ENCODE data around the gene RFWD3.
"Not testable (repeated sequence)": the region's sequence is repeated elsewhere in the genome, so short reads cannot be mapped to it uniquely, and the experiment has no call there.

The RFWD3 gene

DNA sequence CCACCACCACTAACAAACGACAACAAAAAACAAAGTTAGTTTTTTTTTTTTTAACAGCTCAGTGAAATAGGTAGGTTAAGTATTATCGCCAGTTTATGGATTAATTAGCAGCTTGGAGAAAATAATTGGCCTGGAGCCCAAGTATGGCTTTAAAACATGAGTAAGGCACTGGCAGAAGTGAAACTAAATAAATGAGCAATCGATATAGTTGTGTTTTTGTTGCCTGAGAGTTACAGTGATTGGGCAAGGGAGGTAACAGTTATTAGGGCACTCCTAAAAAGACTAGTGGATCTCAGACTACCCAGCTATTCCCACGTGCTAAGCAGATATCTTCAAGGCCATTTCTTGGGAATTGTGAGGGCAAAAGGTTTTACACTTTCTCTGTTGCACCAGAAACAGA, 31.5 kb upstream of the RFWD3 start:
- peaks cover 10% of the 10 kb centered on the region; the same call in 1 of the 2 replicates for H3K27me3 ChIP-seq (ENCODE audit: control insufficient read depth, insufficient read depth, low read length)
- no peaks in the 10 kb centered on the region for H3K36me3 ChIP-seq (ENCODE audit: control insufficient read depth, insufficient read depth, low read length)
- H3K9ac ChIP-seq (ENCODE audit: low read length): no peak overlapping the region
- peaks cover 5% of the 10 kb centered on the region; the same call in 1 of the 2 replicates for H3K4me1 ChIP-seq (ENCODE audit: control insufficient read depth, insufficient read depth, low read length)
- no peak overlapping the region for H3K4me3 ChIP-seq (ENCODE audit: low read depth, low read length)
- H3K9me3 ChIP-seq (ENCODE audit: control insufficient read depth, insufficient read depth, low read depth, low read length): no peaks in the 10 kb centered on the region
- H3K27ac ChIP-seq (ENCODE audit: low read depth, low read length): no peak overlapping the region

DNA sequence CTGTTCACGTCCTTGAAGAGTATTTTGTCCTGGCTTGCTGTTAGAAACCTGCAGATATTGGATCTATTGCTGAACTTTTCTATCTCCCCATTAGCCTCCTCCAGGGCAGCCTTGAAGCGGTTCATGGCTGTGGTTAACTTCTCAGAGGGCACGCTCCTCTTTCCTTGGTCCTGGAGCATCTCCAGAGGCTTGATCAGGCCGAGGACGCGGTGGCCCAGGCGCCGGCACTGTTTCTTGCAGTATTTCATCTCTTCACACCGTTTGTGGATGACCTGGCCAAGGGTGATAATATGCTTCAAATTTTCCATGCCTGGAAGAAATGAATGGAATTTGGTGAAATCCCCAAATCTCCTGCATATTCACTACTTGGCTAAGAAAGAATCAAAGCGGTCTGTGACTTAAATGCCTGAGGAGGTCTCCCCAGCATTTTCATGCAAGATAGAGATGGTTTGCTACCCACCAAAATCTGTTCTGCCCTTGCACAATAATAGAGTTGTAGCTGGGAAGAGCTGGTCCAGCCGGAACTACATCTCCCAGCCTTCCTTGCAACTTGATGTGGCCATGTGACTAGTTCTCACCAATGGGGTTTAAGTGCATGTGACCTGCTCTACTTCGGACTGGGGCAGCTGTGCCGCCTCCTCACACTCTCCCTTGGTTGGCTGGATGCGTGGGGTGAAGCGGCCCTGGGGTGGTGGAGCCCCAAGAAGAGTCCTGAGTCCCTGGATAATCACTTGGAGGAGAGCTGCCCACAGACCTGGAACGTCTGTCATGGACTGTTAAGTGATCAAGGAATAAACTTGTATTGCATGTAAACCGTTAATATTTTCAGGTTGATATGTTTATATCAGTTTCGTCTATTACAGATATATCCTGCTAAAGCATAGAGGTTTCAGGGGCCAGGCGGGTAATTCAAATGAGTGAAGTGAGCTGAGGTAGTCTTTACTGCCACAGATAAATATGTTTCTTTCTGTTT, 29.1 kb upstream of the RFWD3 start:
- Histone ChIP-seq H3K4me1 (ENCODE audit: control insufficient read depth, insufficient read depth, low read length) (peaks cover under 1% of the 10 kb centered on the region; the same call in 1 of the 2 replicates), H3K4me3 (ENCODE audit: low read depth, low read length) (peak overlapping the region; percentile 71), H3K27me3 (ENCODE audit: control insufficient read depth, insufficient read depth, low read length) (peaks cover 8% of the 10 kb centered on the region; the same call in 1 of the 2 replicates), H3K9me3 (ENCODE audit: control insufficient read depth, insufficient read depth, low read depth, low read length) (no peaks in the 10 kb centered on the region), H3K27ac (ENCODE audit: low read depth, low read length) (no peak overlapping the region), H3K9ac (ENCODE audit: low read length) (no peak overlapping the region), H3K36me3 (ENCODE audit: control insufficient read depth, insufficient read depth, low read length) (no peaks in the 10 kb centered on the region)

DNA sequence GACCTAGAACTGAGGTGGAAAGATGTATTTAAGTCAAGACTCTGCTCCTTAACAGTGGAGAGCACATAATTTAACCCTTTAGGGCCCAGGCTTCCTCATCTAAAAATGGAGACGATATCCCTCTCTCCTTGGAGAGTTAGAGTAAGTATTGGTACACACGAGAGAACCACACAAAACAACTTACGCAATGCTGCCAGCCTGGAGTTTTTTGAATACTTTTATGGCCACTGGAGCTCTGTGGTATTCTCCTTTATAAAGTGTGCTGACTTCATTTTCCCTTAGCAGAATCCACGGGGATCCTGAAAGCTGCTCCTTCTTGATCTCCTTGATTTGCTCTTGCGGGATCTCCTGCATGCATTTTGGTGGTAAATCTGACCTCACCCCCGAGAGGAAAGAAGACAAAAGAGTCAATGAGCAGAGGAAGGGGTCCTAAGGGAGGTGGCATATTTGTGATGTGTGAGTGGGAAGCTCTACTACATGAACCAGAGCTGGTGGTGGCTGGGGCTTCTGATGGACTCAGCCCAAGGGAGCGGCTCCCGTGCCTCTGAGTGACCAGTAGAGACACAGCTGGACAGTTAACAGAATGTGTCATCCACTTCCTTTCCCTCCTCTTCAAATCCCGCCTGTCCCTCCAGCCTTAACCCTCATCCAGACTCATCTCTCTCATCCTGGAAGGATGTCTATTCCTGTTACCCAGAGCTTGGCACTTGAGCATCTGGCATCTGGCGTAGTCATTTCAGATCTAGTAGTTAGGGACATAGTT, 24.6 kb upstream of the RFWD3 start:
- no peaks in the 10 kb centered on the region for H3K36me3 ChIP-seq (ENCODE audit: control insufficient read depth, insufficient read depth, low read length)
- no peak overlapping the region for H3K9ac ChIP-seq (ENCODE audit: low read length)
- H3K4me1 ChIP-seq (ENCODE audit: control insufficient read depth, insufficient read depth, low read length): no peaks in the 10 kb centered on the region
- no peak overlapping the region for H3K4me3 ChIP-seq (ENCODE audit: low read depth, low read length)
- no peaks in the 10 kb centered on the region for H3K27me3 ChIP-seq (ENCODE audit: control insufficient read depth, insufficient read depth, low read length)
- no peaks in the 10 kb centered on the region for H3K9me3 ChIP-seq (ENCODE audit: control insufficient read depth, insufficient read depth, low read depth, low read length)
- no peak overlapping the region for H3K27ac ChIP-seq (ENCODE audit: low read depth, low read length)

DNA sequence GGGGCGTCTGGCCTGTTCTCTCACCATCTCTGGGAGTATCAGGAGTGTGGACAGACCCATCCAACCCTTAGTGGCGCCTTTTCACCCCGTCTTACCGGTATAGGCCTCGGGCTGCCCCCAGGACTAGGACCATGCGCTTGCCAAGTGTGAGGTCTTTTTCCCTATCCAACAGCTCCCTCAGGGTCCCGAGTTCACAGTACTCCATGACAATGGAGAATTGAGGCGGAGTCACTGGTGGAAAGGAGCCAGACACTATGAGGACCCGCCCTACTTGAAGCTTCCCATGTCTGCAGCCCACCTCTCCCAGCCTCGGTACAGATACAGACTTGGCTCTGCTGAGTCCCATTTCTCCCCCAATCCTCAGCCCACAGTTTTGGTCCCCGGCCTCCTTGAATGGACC, 15.9 kb upstream of the RFWD3 start:
- Histone ChIP-seq H3K27me3 (ENCODE audit: control insufficient read depth, insufficient read depth, low read length) (no peaks in the 10 kb centered on the region), H3K36me3 (ENCODE audit: control insufficient read depth, insufficient read depth, low read length) (no peaks in the 10 kb centered on the region), H3K9me3 (ENCODE audit: control insufficient read depth, insufficient read depth, low read depth, low read length) (no peaks in the 10 kb centered on the region), H3K27ac (ENCODE audit: low read depth, low read length) (no peak overlapping the region), H3K4me3 (ENCODE audit: low read depth, low read length) (no peak overlapping the region), H3K4me1 (ENCODE audit: control insufficient read depth, insufficient read depth, low read length) (0 out of 2 replicates have a peak, but pooled peaks cover 5% of the 10 kb centered on the region), H3K9ac (ENCODE audit: low read length) (no peak overlapping the region)

DNA sequence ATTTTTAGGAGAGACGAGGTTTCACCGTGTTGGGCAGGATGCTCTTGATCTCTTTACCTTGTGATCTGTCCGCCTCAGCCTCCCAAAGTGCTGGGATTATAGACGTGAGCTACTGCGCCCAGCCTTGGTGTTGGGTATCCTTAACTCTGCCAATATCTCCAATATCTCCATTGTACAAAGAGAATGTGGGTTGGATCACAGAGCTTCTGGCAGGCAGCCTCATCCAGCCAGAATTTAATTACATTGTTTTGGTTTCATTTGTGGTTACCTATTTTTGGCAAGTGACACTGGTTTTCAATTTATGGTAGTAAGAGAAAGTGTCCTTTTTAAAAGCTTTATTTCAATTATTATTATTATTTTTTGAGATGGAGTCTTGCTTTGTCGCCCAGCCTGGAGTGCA, 14.0 kb upstream of the RFWD3 start:
- Histone ChIP-seq H3K9ac (ENCODE audit: low read length) (no peak overlapping the region), H3K27me3 (ENCODE audit: control insufficient read depth, insufficient read depth, low read length) (no peaks in the 10 kb centered on the region; the same call in 1 of the 2 replicates), H3K9me3 (ENCODE audit: control insufficient read depth, insufficient read depth, low read depth, low read length) (no peaks in the 10 kb centered on the region), H3K4me1 (ENCODE audit: control insufficient read depth, insufficient read depth, low read length) (0 out of 2 replicates have a peak, but pooled peaks cover 5% of the 10 kb centered on the region), H3K4me3 (ENCODE audit: low read depth, low read length) (no peak overlapping the region), H3K27ac (ENCODE audit: low read depth, low read length) (no peak overlapping the region), H3K36me3 (ENCODE audit: control insufficient read depth, insufficient read depth, low read length) (no peaks in the 10 kb centered on the region)

DNA sequence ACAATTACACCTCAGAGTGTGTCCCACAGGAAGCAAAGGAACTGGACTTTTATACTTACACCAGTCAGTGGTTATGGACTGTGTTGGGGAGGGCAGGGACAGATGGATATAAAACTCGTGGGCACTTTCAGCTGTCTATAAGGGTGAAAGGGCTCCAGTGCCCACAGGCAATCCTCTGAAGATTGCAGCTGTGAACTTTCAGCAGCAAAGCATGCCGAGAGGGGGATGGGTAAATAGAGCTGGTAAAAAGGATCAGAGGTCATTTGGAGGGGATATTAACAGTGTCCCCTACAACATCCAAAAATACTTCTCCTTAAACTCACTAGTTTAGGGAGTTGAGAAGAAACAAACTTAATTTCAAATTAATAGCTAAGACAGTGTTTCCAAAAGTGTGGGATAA, 13.3 kb upstream of the RFWD3 start:
- 0 out of 2 replicates have a peak, but pooled peaks cover 5% of the 10 kb centered on the region for H3K4me1 ChIP-seq (ENCODE audit: control insufficient read depth, insufficient read depth, low read length)
- H3K9ac ChIP-seq (ENCODE audit: low read length): no peak overlapping the region
- no peak overlapping the region for H3K27ac ChIP-seq (ENCODE audit: low read depth, low read length)
- no peaks in the 10 kb centered on the region; the same call in 1 of the 2 replicates for H3K27me3 ChIP-seq (ENCODE audit: control insufficient read depth, insufficient read depth, low read length)
- no peaks in the 10 kb centered on the region for H3K36me3 ChIP-seq (ENCODE audit: control insufficient read depth, insufficient read depth, low read length)
- H3K9me3 ChIP-seq (ENCODE audit: control insufficient read depth, insufficient read depth, low read depth, low read length): no peaks in the 10 kb centered on the region
- H3K4me3 ChIP-seq (ENCODE audit: low read depth, low read length): no peak overlapping the region

DNA sequence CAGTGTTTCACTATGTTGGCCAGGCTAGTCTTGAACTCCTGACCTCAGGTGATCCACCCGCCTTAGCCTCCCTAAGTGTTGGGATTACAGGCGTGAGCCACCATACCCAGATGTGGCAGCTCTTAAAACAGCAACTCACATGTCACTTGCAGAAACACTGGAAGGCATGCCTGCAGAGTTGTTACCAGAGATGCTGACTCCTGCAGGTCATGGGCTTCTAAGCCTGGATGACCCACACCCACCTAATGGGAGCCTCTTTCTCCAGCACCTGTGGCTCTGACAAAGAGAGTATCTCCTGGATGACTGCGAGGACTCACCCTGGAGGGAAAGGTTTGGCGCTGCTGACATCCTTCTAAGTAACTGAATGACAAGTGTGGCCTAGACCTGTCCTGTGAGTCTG, 11.2 kb upstream of the RFWD3 start:
- Histone ChIP-seq H3K4me3 (ENCODE audit: low read depth, low read length) (no peak overlapping the region), H3K9ac (ENCODE audit: low read length) (no peak overlapping the region), H3K27ac (ENCODE audit: low read depth, low read length) (no peak overlapping the region), H3K27me3 (ENCODE audit: control insufficient read depth, insufficient read depth, low read length) (no peaks in the 10 kb centered on the region; the same call in 1 of the 2 replicates), H3K36me3 (ENCODE audit: control insufficient read depth, insufficient read depth, low read length) (no peaks in the 10 kb centered on the region), H3K4me1 (ENCODE audit: control insufficient read depth, insufficient read depth, low read length) (0 out of 2 replicates have a peak, but pooled peaks cover 5% of the 10 kb centered on the region), H3K9me3 (ENCODE audit: control insufficient read depth, insufficient read depth, low read depth, low read length) (no peaks in the 10 kb centered on the region)

DNA sequence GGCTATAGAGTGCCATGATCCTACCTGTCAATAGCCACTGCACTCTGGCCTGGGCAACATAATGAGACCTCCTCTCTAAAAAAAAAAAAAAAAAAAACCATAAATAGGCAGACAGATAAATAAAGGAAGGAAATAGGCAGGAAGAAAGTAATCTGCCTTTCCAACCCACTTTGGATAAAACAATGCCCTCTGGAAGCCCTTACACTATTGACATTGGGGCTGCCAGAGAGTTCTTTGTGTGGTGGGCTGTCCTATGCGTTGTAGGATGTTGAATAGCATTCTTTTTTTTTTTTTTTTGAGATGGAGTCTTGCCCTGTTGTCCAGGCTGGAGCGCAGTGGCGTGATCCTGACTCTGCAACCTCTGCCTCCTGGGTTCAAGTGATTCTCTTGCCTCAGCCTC, 7.2 kb upstream of the RFWD3 start:
- Histone ChIP-seq H3K9me3 (ENCODE audit: control insufficient read depth, insufficient read depth, low read depth, low read length) (no peaks in the 10 kb centered on the region), H3K4me3 (ENCODE audit: low read depth, low read length) (no peak overlapping the region), H3K27me3 (ENCODE audit: control insufficient read depth, insufficient read depth, low read length) (no peaks in the 10 kb centered on the region; the same call in 1 of the 2 replicates), H3K4me1 (ENCODE audit: control insufficient read depth, insufficient read depth, low read length) (no peaks in the 10 kb centered on the region), H3K9ac (ENCODE audit: low read length) (no peak overlapping the region), H3K36me3 (ENCODE audit: control insufficient read depth, insufficient read depth, low read length) (no peaks in the 10 kb centered on the region), H3K27ac (ENCODE audit: low read depth, low read length) (no peak overlapping the region)

DNA sequence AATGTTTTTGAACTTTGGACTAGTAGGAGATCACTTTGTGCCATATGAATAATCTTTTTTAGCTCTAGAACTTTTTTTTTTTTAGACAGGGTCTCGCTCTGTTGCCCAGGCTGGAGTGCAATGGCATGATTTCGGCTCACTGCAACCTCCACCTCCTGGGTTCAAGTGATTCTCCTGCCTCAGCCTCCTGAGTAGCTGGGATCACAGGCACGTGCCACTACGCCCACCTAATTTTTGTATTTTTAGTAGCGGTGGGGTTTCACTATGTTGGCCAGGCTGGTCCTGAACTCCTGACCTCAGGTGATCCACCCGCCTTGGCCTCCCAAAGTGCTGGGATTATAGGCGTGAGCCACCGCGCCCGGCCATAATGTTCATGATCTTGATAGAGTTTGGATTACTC, 2.2 kb upstream of the RFWD3 start:
- not testable (repeated sequence) for H3K9me3 ChIP-seq (ENCODE audit: control insufficient read depth, insufficient read depth, low read depth, low read length); H3K4me3 ChIP-seq (ENCODE audit: low read depth, low read length); H3K27me3 ChIP-seq (ENCODE audit: control insufficient read depth, insufficient read depth, low read length); H3K9ac ChIP-seq (ENCODE audit: low read length); H3K4me1 ChIP-seq (ENCODE audit: control insufficient read depth, insufficient read depth, low read length); H3K27ac ChIP-seq (ENCODE audit: low read depth, low read length)
- peaks cover 17% of the 10 kb centered on the region for H3K36me3 ChIP-seq (ENCODE audit: control insufficient read depth, insufficient read depth, low read length)

DNA sequence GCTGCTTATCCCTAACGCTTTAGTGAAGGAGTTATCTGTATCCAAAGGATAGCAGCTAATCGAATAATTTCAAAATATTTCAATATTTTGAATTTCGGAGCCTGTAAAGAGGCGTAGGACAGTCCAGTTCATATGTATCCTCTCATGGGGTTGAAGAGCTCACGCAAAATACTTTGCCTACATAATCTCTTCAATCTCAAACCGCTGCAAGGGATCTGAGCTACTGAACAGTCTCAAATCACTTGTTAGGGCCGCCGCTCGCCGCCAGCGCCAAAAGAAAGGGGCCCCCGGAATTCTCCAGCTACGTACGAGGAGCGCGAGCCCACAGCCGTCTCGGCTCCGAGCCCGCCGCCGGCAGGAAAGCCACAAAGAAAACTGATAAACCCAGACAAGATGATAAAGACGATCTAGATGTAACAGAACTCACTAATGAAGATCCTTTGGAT, 601 bp upstream of the RFWD3 start:
- H3K4me1 ChIP-seq (ENCODE audit: control insufficient read depth, insufficient read depth, low read length): no peaks in the 10 kb centered on the region
- H3K9me3 ChIP-seq (ENCODE audit: control insufficient read depth, insufficient read depth, low read depth, low read length): no peaks in the 10 kb centered on the region
- peak overlapping the region; percentile 87 for H3K9ac ChIP-seq (ENCODE audit: low read length)
- H3K36me3 ChIP-seq (ENCODE audit: control insufficient read depth, insufficient read depth, low read length): peaks cover 32% of the 10 kb centered on the region
- H3K4me3 ChIP-seq (ENCODE audit: low read depth, low read length): peak overlapping the region; percentile 91
- peak overlapping the region; percentile 72 for H3K27ac ChIP-seq (ENCODE audit: low read depth, low read length)
- no peaks in the 10 kb centered on the region for H3K27me3 ChIP-seq (ENCODE audit: control insufficient read depth, insufficient read depth, low read length)

DNA sequence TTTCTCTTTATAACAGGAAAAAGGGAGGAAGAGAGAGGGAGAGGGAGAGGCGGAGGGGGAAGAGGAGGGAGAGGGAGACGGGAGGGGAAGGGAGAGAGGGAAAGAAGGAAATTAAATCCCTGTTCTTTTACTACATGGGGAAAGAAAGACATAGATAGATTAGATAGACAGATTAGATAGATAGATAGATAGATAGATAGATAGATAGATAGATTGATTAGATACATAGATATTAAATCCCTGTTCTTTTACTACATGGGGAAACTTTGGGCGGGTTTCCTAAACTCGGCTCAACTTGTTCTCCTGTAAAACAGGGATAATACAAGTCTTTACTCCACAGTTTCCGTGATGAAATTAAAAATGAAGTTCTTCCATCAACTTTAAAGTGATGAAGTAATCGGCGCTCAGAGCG, 661 bp downstream of the RFWD3 start:
- H3K4me1 ChIP-seq (ENCODE audit: control insufficient read depth, insufficient read depth, low read length): no peaks in the 10 kb centered on the region
- peak overlapping the region; percentile 91 for H3K4me3 ChIP-seq (ENCODE audit: low read depth, low read length)
- no peaks in the 10 kb centered on the region for H3K27me3 ChIP-seq (ENCODE audit: control insufficient read depth, insufficient read depth, low read length)
- no peaks in the 10 kb centered on the region for H3K9me3 ChIP-seq (ENCODE audit: control insufficient read depth, insufficient read depth, low read depth, low read length)
- peak overlapping the region; percentile 96 for H3K9ac ChIP-seq (ENCODE audit: low read length)
- peak overlapping the region; percentile 93 for H3K27ac ChIP-seq (ENCODE audit: low read depth, low read length)
- H3K36me3 ChIP-seq (ENCODE audit: control insufficient read depth, insufficient read depth, low read length): peaks cover 44% of the 10 kb centered on the region

Data from HUES6 (cell line).